Natural killer cell (primary cell): ENCODE results near the gene PKD2. TPM values are rescaled to one million over a fixed set of nuclear protein-coding genes. Genes with fewer than 3 reads are reported as not detected.

ENCODE experiments used
- ATAC-seq, 3 donors: fragments of 150-1000 bp in 2 of 3; fragments of 200-7000 bp in 1 of 3; cut with Tn5 transposase; 1 replicate in 1 of 3; 2 replicates in 2 of 3; pipeline ENCODE4 v1.10.0; 2021; ENCODE audit warnings: mild to moderate bottlenecking in 2 of 3, moderate library complexity in 2 of 3
- DNase-seq, 2 donors: peaks; one replicate each; pipeline versions ENCODE4 v3.0.0 to v3.0.0-alpha.2; 2013 to 2021; ENCODE audit warnings: mixed read lengths in 1 of 2
- H3K27ac ChIP-seq: one replicate; pipeline ENCODE4 v1.5.1; 2013; ENCODE audit warnings: mild to moderate bottlenecking, low read length
- H3K27me3 ChIP-seq: one replicate; pipeline ENCODE4 v1.6.1; 2013; ENCODE audit warnings: low read length; ENCODE audit not compliant: control insufficient read depth, insufficient read depth
- H3K36me3 ChIP-seq: one replicate; pipeline ENCODE4 v1.6.1; 2013; ENCODE audit warnings: low read length; ENCODE audit not compliant: control insufficient read depth, insufficient read depth
- H3K4me1 ChIP-seq: one replicate; pipeline ENCODE4 v1.6.1; 2013; ENCODE audit warnings: low read length; ENCODE audit not compliant: control insufficient read depth, insufficient read depth
- H3K4me3 ChIP-seq: one replicate; pipeline ENCODE4 v1.5.1; 2013; ENCODE audit warnings: low read length
- H3K9me3 ChIP-seq: one replicate; pipeline ENCODE4 v1.6.1; 2013; ENCODE audit warnings: low read length; ENCODE audit not compliant: control insufficient read depth, insufficient read depth
- H3K27ac Mint-ChIP-seq, 2 donors: one replicate each; pipeline ENCODE4 v1.8.0; 2022; ENCODE audit warnings: mild to moderate bottlenecking in 2 of 2, mixed read lengths in 2 of 2, moderate library complexity in 1 of 2
- H3K27me3 Mint-ChIP-seq, 2 donors: one replicate each; pipeline ENCODE4 v1.8.0; 2022; ENCODE audit warnings: low read depth in 2 of 2, mixed read lengths in 2 of 2
- H3K36me3 Mint-ChIP-seq: one replicate; pipeline ENCODE4 v1.8.0; 2022; ENCODE audit warnings: mixed read lengths
- H3K4me1 Mint-ChIP-seq, 2 donors: one replicate each; pipeline ENCODE4 v1.8.0; 2022; ENCODE audit warnings: mixed read lengths in 2 of 2
- H3K4me3 Mint-ChIP-seq: one replicate; pipeline ENCODE4 v1.8.0; 2022; ENCODE audit warnings: mild to moderate bottlenecking, moderate library complexity, mixed read lengths
- H3K9me3 Mint-ChIP-seq, 2 donors: one replicate each; pipeline ENCODE4 v1.8.0; 2022; ENCODE audit warnings: mixed read lengths in 2 of 2
- CTCF ChIP-seq: fragments of 200-600 bp; IDR thresholded peaks from one replicate; pipeline ENCODE4 v1.8.0; 2022; ENCODE audit warnings: antibody characterized with exemption
- WGBS: methylation state at CpG from one replicate; pipeline ENCODE4 v1.1.7; 2013; ENCODE audit warnings: missing lambda C conversion rate; ENCODE audit not compliant: insufficient coverage; 5-methylcytosine and 5-hydroxymethylcytosine counted together
- intact Hi-C: fragments of 100-400 bp; cut with micrococcal nuclease; formaldehyde crosslinking; loops from one replicate; pipeline ENCODE4 v1.14.2; 2022
- total RNA-seq, 4 donors: library from RNA; stranded (reverse); fragments of 120-200 nt in 1 of 4; gene quantifications; one replicate each; pipeline versions ENCODE4 v1.2.3 to v1.2.4, GENCODE V29; 2013 to 2022

PKD2 gene
- total RNA-seq, 3 donors from 2014 or later (not counting 1 experiment from before 2014, with no cell fraction given), result 6.7 to 9.7 (median 7.8) TPM

GRCh38 chr4:87982446-87983010 is 24.9 kb upstream of the PKD2 start:
- H3K4me3 ChIP-seq, result no peak overlapping the region
- 87% methylated on average over 12 of the region's 13 CpGs for WGBS
- intact Hi-C loops, result loop anchor here (10.0 kb wide), 1 partner anchor 308 kb away; no protein-coding TSS in a partner anchor
- DNase-seq (no peak), ATAC-seq (no peak)
- H3K4me3 Mint-ChIP-seq, result no peak overlapping the region
- H3K27me3 Mint-ChIP-seq, result peaks cover 10 to 41% of the 10 kb centered on the region in 2 donors
- no peaks in the 10 kb centered on the region for H3K4me1 Mint-ChIP-seq
- H3K36me3 ChIP-seq, result no peaks in the 10 kb centered on the region
- H3K9me3 ChIP-seq, result no peaks in the 10 kb centered on the region
- no peaks in the 10 kb centered on the region for H3K36me3 Mint-ChIP-seq
- peaks cover 5% of the 10 kb centered on the region for H3K27me3 ChIP-seq
- no peak for TF ChIP-seq CTCF
- H3K27ac ChIP-seq, result no peak overlapping the region
- no peak overlapping the region for H3K27ac Mint-ChIP-seq
- H3K4me1 ChIP-seq, result no peaks in the 10 kb centered on the region
- H3K9me3 Mint-ChIP-seq, result no peaks in the 10 kb centered on the region

DNA sequence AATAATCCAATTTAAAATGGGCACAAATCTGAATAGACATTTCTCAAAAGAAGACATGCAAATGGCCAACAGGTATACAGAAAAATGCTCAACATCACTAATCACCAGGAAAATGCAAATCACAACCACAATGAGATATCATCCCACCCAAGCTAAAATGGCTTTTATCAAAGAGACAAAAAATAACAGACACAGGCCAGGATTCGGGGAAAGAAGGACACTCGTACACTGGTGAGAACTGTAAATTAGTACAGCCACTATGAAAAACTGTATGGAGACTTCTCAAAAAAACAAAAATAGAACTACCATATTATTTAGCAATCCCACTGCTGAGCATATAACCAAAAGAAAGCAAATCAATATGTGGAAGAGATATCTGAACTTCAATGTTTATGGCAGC is 23.4 kb upstream of the PKD2 start:
- DNase-seq, result no peak
- Mint-ChIP-seq H3K27me3 (peaks cover 10 to 48% of the 10 kb centered on the region in 2 donors), H3K9me3 (no peaks in the 10 kb centered on the region), H3K27ac (no peak overlapping the region), H3K4me1 (no peaks in the 10 kb centered on the region), H3K4me3 (no peak overlapping the region), H3K36me3 (no peaks in the 10 kb centered on the region)
- H3K4me3 ChIP-seq, result no peak overlapping the region
- no peak for TF ChIP-seq CTCF
- intact Hi-C loops, result loop anchor here (10.0 kb wide), 1 partner anchor 309 kb away; no protein-coding TSS in a partner anchor
- no peaks in the 10 kb centered on the region for H3K36me3 ChIP-seq
- no peaks in the 10 kb centered on the region for H3K9me3 ChIP-seq
- no peak overlapping the region for H3K27ac ChIP-seq
- H3K4me1 ChIP-seq, result no peaks in the 10 kb centered on the region
- H3K27me3 ChIP-seq, result peaks cover 2% of the 10 kb centered on the region
- 89% methylated on average over 2 of the region's 2 CpGs for WGBS
- no peak for ATAC-seq

GRCh38 chr4:87985097-87985886 is 22.1 kb upstream of the PKD2 start:
- peak in 1 of 2 donors; percentile 51 for DNase-seq
- WGBS, result 0% methylated on average over 1 of the region's 1 CpG

More at GRCh38 chr4:87985097-87985886, 22.1 kb upstream of the PKD2 start:
- peak; percentile 73 to 91 (median 78) for ATAC-seq
- TF ChIP-seq CTCF, result peak; percentile 29
- no peak overlapping the region for H3K27ac ChIP-seq
- Mint-ChIP-seq H3K27ac (no peak overlapping the region), H3K36me3 (no peaks in the 10 kb centered on the region), H3K4me3 (no peak overlapping the region), H3K4me1 (no peaks in the 10 kb centered on the region), H3K27me3 (peaks cover 15 to 48% of the 10 kb centered on the region in 2 donors), H3K9me3 (no peaks in the 10 kb centered on the region)
- no peaks in the 10 kb centered on the region for H3K9me3 ChIP-seq
- intact Hi-C loops, result loop anchor here (10.0 kb wide), 1 partner anchor 310 kb away; no protein-coding TSS in a partner anchor
- no peaks in the 10 kb centered on the region for H3K4me1 ChIP-seq
- no peak overlapping the region for H3K4me3 ChIP-seq
- peaks cover 2% of the 10 kb centered on the region for H3K27me3 ChIP-seq
- H3K36me3 ChIP-seq, result no peaks in the 10 kb centered on the region
